GM19193 (cell line): ENCODE data around the gene MN1.

Source experiments
- POLR2A ChIP-seq: IDR thresholded peaks from 4 replicates; pipeline ENCODE4 v1.6.1; 2011; ENCODE audit not compliant: insufficient read depth, insufficient read length; ENCODE audit errors: extremely low read depth

MN1 gene

GRCh38 chr22:27809700-27810608 is 8.4 kb upstream of the MN1 start:
- TF ChIP-seq POLR2A, result no peak

DNA sequence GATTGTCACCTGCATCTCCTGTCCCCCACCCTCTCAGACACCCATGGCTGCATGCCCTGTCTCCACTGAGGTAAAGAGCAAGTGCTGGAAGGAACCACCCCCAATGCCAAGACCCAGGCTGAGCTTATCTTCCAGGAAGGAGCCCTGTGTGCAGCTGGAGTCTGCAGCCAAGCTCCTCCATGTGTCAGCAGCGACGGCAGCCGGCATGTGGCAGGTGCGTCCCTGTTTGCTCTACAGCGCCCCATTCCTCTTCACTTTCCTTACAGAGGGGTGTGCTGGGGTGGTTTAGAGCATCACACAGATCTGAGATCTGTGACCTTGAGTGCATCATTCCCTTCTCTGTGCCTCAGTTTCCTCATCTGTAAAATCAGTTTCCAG is 7.7 kb upstream of the MN1 start:
- no peak for TF ChIP-seq POLR2A

GRCh38 chr22:27808451-27809225 is 7.1 kb upstream of the MN1 start:
- no peak for TF ChIP-seq POLR2A

GRCh38 chr22:27805841-27806240 is 4.3 kb upstream of the MN1 start:
- TF ChIP-seq POLR2A, result no peak

- TF ChIP-seq POLR2A, result no peak
These were observed 3.1 kb upstream of the MN1 start for GRCh38 chr22:27804470-27805297.

GRCh38 chr22:27803841-27804415 is 2.4 kb upstream of the MN1 start:
- TF ChIP-seq POLR2A, result no peak

- no peak for TF ChIP-seq POLR2A
These were observed 954 bp upstream of the MN1 start for GRCh38 chr22:27802346-27803073.

GRCh38 chr22:27801202-27801615 is 347 bp downstream of the MN1 start:
- TF ChIP-seq POLR2A, result no peak

DNA sequence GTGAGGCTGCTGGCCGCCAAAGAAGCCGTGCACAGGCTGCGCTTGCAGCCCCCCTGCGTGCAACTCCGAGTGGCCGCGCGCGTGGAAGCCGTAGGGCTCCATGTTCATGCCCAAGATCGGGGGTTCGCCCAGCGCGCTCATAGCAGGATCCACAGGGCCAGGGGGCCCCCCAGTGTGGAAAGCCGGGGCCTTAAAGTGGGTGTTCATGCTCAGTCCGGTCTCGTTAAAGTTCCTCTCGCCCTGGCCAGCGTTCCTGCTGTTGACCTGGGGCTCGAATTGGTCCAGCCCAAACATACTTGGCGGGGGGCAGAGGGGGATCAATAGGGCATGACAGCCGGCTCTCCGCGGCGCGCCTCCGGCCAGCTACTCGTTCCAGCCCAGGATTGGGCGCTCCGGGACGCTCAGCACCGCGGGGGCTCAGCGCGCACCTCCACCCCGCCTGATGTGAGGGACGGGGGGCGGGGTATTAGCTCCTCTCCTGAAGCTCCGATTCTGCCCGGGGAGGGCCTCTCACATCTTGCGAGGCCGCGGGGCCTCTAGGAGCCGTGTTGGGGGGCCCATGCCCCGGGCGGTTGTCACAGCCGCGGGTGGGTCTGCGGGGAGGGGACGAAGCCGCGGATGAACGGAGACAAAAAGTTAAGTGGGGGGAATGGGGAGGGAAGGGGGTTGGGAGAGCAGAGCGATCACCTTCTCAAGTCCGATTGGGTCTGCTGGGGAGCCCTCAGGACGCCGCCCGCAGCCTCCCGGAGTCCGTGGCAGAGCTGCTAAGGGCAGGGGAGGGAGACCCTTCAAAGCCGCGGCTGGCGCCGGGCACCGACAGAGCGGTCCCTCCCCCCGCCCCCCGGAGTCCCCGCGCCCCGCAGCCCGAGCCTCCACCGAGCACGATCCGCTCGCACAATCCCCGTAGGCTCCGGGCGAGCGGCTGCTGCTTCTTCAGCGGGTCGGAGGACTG is 1.0 kb downstream of the MN1 start:
- no peak for TF ChIP-seq POLR2A

DNA sequence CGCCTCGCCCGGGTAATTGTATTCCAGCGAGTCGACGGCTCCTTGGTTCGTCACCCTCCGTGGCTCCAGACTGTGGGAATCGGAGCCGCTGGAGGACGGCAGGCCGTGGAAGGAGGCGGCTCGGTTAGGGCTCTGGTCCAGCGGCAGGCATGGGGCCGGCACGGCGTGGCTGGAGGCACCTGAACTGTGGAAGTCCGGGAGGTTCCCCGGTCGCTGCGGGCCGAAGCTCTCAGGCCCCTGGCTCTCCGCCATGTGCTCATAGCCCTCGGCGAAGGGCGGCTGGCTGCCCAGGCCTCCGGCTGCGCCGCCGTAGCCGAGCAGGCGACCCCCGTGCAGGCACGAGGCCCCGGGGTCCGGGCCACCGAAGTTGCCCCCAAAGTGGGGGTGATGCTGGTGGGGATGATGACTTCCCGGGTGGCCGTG is 1.7 kb downstream of the MN1 start:
- TF ChIP-seq POLR2A, result no peak

- no peak for TF ChIP-seq POLR2A
These were observed 2.3 kb downstream of the MN1 start for GRCh38 chr22:27799015-27799826.

- TF ChIP-seq POLR2A, result no peak
These were observed 3.0 kb downstream of the MN1 start for GRCh38 chr22:27798511-27799014.
